GM12801 (cell line): Measurements from ENCODE around the gene DNAJC10.

Experiments
- CTCF ChIP-seq: IDR thresholded peaks from one replicate; pipeline ENCODE4 v1.5.1; 2011; ENCODE audit warnings: control low read depth; ENCODE audit not compliant: insufficient read length; ENCODE audit errors: extremely low read depth

Gene DNAJC10

GRCh38 chr2:182682210-182682609, 33.8 kb upstream of the DNAJC10 start:
- TF ChIP-seq CTCF = no peak

- no peak for TF ChIP-seq CTCF
Measured at GRCh38 chr2:182685559-182685958, 30.5 kb upstream of the DNAJC10 start.

GRCh38 chr2:182694189-182694588, 21.9 kb upstream of the DNAJC10 start:
- TF ChIP-seq CTCF = no peak

GRCh38 chr2:182695776-182696175, 20.3 kb upstream of the DNAJC10 start:
- TF ChIP-seq CTCF = no peak

- no peak for TF ChIP-seq CTCF
Measured at GRCh38 chr2:182698671-182699070, 17.4 kb upstream of the DNAJC10 start.

GRCh38 chr2:182705761-182706160, 10.3 kb upstream of the DNAJC10 start:
- TF ChIP-seq CTCF = no peak

GRCh38 chr2:182706751-182707150, 9.3 kb upstream of the DNAJC10 start:
- no peak for TF ChIP-seq CTCF

GRCh38 chr2:182713601-182714000, 2.5 kb upstream of the DNAJC10 start:
- TF ChIP-seq CTCF = no peak
